Chondrocyte (in vitro differentiated cells): ENCODE data around the gene ZNF343. TPM values are rescaled to one million over a fixed set of nuclear protein-coding genes. Genes with fewer than 3 reads are reported as not detected.

Source experiments
- DNase-seq: peaks from one replicate; pipeline ENCODE4 v3.0.0; 2021; ENCODE audit warnings: mixed read lengths, low spot score
- H3K27ac Mint-ChIP-seq: one replicate; pipeline ENCODE4 v1.8.0; 2021; ENCODE audit warnings: mild to moderate bottlenecking, moderate library complexity, mixed read lengths; ENCODE audit not compliant: unreplicated experiment
- H3K27me3 Mint-ChIP-seq: 2 replicates; pipeline ENCODE4 v1.8.0; 2021; ENCODE audit warnings: low read depth, mixed read lengths
- H3K36me3 Mint-ChIP-seq: 2 replicates; pipeline ENCODE4 v1.8.0; 2021; ENCODE audit warnings: low read depth, mixed read lengths
- H3K4me1 Mint-ChIP-seq: 2 replicates; pipeline ENCODE4 v1.8.0; 2021; ENCODE audit warnings: low read depth, mild to moderate bottlenecking, mixed read lengths
- H3K4me3 Mint-ChIP-seq: one replicate; pipeline ENCODE4 v1.8.0; 2021; ENCODE audit warnings: mild to moderate bottlenecking, moderate library complexity, mixed read lengths; ENCODE audit not compliant: unreplicated experiment
- H3K9me3 Mint-ChIP-seq: 2 replicates; pipeline ENCODE4 v1.8.0; 2021; ENCODE audit warnings: low read depth, mixed read lengths
- total RNA-seq: library from RNA; stranded (reverse); gene quantifications from 3 replicates; pipeline ENCODE4 v1.2.1, GENCODE V29; 2021
- TF ChIP-seq, protein P1 (sequence below): fragments of 200-600 bp; sonication (generic); IDR thresholded peaks from 2 replicates; pipeline ENCODE4 v1.5.0; 2021; ENCODE audit warnings: antibody characterized with exemption, mild to moderate bottlenecking, moderate library complexity

ZNF343 gene
- total RNA-seq, 1 donor from 2014 or later: 11.5 TPM

DNA sequence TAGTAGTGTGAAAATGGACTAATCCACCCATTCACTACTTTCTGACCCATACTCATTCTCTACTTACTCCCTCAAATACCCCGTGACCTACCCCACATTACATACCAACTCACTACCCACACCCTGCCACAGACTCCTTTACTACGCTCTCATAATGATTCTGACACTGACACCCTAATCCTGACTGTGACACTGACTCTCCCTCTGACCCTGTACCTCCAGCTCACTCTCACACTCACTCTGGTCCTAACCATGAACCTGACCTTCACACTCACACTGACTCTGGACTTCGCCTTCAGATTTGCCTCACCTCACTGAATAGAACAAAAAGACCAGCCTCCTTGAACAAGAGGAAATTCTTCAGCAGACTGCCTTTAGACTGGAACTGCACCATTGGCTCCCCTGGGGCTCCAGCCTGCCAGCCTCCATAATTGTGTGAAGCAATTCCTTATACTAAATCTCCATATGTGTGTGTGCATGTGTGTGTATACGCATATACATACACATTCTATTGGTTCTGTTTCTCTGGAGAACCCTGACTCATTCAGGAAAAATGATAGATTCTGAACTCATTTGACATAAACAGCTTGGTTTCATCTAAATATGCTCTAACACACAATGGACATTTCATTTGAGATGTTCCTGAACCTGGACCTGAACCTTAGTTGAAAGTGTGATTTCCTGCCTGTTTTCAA lies 10.5 kb upstream of the ZNF343 start:
- DNase-seq: no peak
- no peak overlapping the region for H3K27ac Mint-ChIP-seq

DNA sequence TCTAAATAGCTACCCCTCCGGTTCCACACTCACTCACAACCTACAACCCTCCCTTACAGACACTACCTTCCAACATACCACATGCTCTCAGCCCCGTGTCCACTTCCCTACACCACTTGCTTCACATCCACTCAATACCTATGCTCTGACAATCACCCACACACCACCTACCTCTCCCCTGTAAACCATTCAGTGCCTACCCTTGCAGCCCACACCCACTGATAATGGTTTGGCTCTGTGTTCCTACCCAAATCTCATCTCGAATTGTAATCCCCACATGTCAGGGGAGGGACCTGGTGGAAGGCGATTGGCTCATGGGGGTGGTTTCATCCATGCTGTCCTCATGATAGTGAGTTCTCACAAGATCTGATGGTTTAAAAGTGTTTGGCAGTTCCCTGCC lies 9.8 kb upstream of the ZNF343 start:
- Mint-ChIP-seq H3K4me3 (no peak overlapping the region), H3K27me3 (no peaks in the 10 kb centered on the region), H3K27ac (no peak overlapping the region), H3K4me1 (peaks cover 10% of the 10 kb centered on the region), H3K36me3 (no peaks in the 10 kb centered on the region), H3K9me3 (no peaks in the 10 kb centered on the region)
- TF ChIP-seq, protein P1, sequence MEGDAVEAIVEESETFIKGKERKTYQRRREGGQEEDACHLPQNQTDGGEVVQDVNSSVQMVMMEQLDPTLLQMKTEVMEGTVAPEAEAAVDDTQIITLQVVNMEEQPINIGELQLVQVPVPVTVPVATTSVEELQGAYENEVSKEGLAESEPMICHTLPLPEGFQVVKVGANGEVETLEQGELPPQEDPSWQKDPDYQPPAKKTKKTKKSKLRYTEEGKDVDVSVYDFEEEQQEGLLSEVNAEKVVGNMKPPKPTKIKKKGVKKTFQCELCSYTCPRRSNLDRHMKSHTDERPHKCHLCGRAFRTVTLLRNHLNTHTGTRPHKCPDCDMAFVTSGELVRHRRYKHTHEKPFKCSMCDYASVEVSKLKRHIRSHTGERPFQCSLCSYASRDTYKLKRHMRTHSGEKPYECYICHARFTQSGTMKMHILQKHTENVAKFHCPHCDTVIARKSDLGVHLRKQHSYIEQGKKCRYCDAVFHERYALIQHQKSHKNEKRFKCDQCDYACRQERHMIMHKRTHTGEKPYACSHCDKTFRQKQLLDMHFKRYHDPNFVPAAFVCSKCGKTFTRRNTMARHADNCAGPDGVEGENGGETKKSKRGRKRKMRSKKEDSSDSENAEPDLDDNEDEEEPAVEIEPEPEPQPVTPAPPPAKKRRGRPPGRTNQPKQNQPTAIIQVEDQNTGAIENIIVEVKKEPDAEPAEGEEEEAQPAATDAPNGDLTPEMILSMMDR: no peak
- no peak for DNase-seq

More for the DNA sequence above, 10.5 kb upstream of the ZNF343 start:
- Mint-ChIP-seq H3K9me3 (no peaks in the 10 kb centered on the region), H3K4me1 (peaks cover 15% of the 10 kb centered on the region), H3K4me3 (no peak overlapping the region), H3K36me3 (no peaks in the 10 kb centered on the region), H3K27me3 (no peaks in the 10 kb centered on the region)
- TF ChIP-seq, protein P1: no peak

DNA sequence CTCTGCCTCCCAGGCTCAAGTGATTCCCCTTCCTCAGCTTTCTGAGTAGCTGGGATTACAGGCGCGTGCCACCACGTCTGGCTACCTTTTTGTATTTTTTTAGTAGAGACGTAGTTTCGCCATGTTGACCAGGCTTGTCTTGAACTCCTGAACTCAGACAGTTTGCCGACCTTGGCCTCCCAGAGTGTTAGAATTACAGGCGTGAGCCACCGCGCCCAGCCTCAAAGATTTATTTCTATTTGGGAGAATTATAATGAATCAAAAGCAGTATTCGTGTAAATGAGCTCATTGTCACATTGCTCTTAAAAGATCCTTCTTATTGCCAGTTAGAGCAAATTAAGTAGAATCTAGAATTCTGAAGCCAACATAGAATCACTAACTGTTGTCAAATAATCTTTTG lies 9.4 kb upstream of the ZNF343 start:
- H3K4me3 Mint-ChIP-seq: no peak overlapping the region
- no peaks in the 10 kb centered on the region for H3K36me3 Mint-ChIP-seq
- no peaks in the 10 kb centered on the region for H3K9me3 Mint-ChIP-seq
- H3K4me1 Mint-ChIP-seq: peaks cover 10% of the 10 kb centered on the region
- no peak for DNase-seq
- TF ChIP-seq, protein P1: no peak
- no peaks in the 10 kb centered on the region for H3K27me3 Mint-ChIP-seq
- no peak overlapping the region for H3K27ac Mint-ChIP-seq

DNA sequence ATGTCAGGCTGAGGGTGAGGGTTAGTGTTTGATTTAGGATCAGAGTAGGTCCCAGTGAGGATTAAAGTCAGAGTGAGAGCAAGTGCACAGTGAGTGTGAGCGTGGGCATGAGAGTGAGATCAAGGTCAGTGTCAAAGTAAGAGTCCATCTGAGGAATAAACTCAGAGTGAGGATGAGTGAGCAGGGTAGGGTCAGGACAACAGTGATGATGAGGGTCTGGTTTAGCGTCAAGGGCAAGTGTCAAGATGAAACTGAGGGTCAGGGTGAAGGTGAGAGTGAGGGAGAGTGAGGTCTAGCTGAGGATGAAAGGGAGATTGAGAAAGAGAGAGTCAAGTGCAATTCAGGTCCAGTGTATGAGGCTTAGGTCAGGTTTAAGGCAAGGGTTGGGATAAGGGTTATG lies 7.7 kb upstream of the ZNF343 start:
- H3K27me3 Mint-ChIP-seq: peaks cover 2% of the 10 kb centered on the region
- DNase-seq: no peak
- H3K27ac Mint-ChIP-seq: no peak overlapping the region
- peaks cover 8% of the 10 kb centered on the region for H3K4me1 Mint-ChIP-seq
- H3K9me3 Mint-ChIP-seq: no peaks in the 10 kb centered on the region
- H3K36me3 Mint-ChIP-seq: no peaks in the 10 kb centered on the region
- no peak overlapping the region for H3K4me3 Mint-ChIP-seq
- TF ChIP-seq, protein P1: no peak

DNA sequence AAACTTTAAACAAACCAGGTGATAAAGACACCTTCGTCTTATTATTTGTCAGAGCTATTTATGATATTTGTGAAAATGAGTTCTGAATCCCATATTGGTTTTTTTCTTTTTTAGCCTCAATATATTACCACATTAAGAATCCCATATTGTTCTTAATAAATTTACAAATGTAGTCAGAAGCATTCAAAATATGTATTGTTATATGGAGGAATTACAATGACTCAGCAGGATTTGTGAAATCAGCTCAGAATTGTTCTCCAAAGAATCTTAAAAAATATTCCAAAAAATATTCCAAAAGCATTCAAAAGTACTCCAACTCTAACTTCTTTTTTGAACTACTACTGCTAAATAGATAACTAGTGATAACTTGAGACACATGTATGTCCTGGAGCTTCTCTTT lies 6.5 kb upstream of the ZNF343 start:
- no peaks in the 10 kb centered on the region for H3K36me3 Mint-ChIP-seq
- peaks cover 2% of the 10 kb centered on the region for H3K27me3 Mint-ChIP-seq
- peaks cover 8% of the 10 kb centered on the region for H3K4me1 Mint-ChIP-seq
- H3K27ac Mint-ChIP-seq: no peak overlapping the region
- DNase-seq: no peak
- no peak overlapping the region for H3K4me3 Mint-ChIP-seq
- TF ChIP-seq, protein P1: no peak
- H3K9me3 Mint-ChIP-seq: no peaks in the 10 kb centered on the region
